HEK293 (cell line): Measurements from ENCODE around the gene PSMC3.

ENCODE experiments used
- BCL6B ChIP-seq: fragments of 450-650 bp; formaldehyde crosslinking; IDR thresholded peaks from 2 replicates; pipeline ENCODE4 v1.5.1; 2017; ENCODE audit warnings: missing biosample characterization, missing genetic modification characterization
- GLIS1 ChIP-seq: fragments of 450-650 bp; formaldehyde crosslinking; IDR thresholded peaks from 2 replicates; pipeline ENCODE4 v1.5.1; 2016; ENCODE audit warnings: missing biosample characterization, missing genetic modification characterization
- GLIS2 ChIP-seq: fragments of 450-650 bp; formaldehyde crosslinking; IDR thresholded peaks from 2 replicates; pipeline ENCODE4 v1.5.1; 2016; ENCODE audit warnings: missing biosample characterization, missing genetic modification characterization
- REST ChIP-seq: fragments of 450-650 bp; formaldehyde crosslinking; IDR thresholded peaks from 2 replicates; pipeline ENCODE4 v1.5.1; 2016; ENCODE audit warnings: missing biosample characterization, missing genetic modification characterization
- SALL2 ChIP-seq: fragments of 450-650 bp; formaldehyde crosslinking; IDR thresholded peaks from 2 replicates; pipeline ENCODE4 v1.5.0; 2017; ENCODE audit warnings: missing biosample characterization, mild to moderate bottlenecking, missing genetic modification characterization, borderline replicate concordance
- YY2 ChIP-seq: fragments of 450-650 bp; formaldehyde crosslinking; IDR thresholded peaks from 2 replicates; pipeline ENCODE4 v1.5.1; 2016; ENCODE audit warnings: missing biosample characterization, missing genetic modification characterization
- ZBTB1 ChIP-seq: fragments of 450-650 bp; formaldehyde crosslinking; IDR thresholded peaks from 2 replicates; pipeline ENCODE4 v1.5.1; 2016; ENCODE audit warnings: missing biosample characterization, missing genetic modification characterization
- ZBTB10 ChIP-seq: fragments of 450-650 bp; formaldehyde crosslinking; IDR thresholded peaks from 2 replicates; pipeline ENCODE4 v1.5.1; 2016; ENCODE audit warnings: missing biosample characterization, missing genetic modification characterization
- ZNF221 ChIP-seq: fragments of 450-650 bp; formaldehyde crosslinking; IDR thresholded peaks from 2 replicates; pipeline ENCODE4 v1.5.1; 2017; ENCODE audit warnings: missing biosample characterization, missing genetic modification characterization, borderline replicate concordance
- ZNF280D ChIP-seq: fragments of 450-650 bp; formaldehyde crosslinking; IDR thresholded peaks from 2 replicates; pipeline ENCODE4 v1.5.1; 2016; ENCODE audit warnings: missing biosample characterization, missing genetic modification characterization
- ZNF366 ChIP-seq: fragments of 450-650 bp; formaldehyde crosslinking; conservative IDR thresholded peaks from 2 replicates; pipeline ENCODE4 v1.5.1; 2016; ENCODE audit warnings: missing biosample characterization, missing genetic modification characterization
- ZNF398 ChIP-seq: fragments of 450-650 bp; formaldehyde crosslinking; IDR thresholded peaks from 2 replicates; pipeline ENCODE4 v1.5.1; 2017; ENCODE audit warnings: missing biosample characterization, missing genetic modification characterization
- ZNF449 ChIP-seq: fragments of 450-650 bp; formaldehyde crosslinking; IDR thresholded peaks from 2 replicates; pipeline ENCODE4 v1.5.1; 2017; ENCODE audit warnings: missing biosample characterization, mild to moderate bottlenecking, missing genetic modification characterization, moderate library complexity
- ZNF488 ChIP-seq: fragments of 450-650 bp; formaldehyde crosslinking; IDR thresholded peaks from 2 replicates; pipeline ENCODE4 v1.5.1; 2016; ENCODE audit warnings: missing biosample characterization, missing genetic modification characterization
- ZNF501 ChIP-seq: fragments of 450-650 bp; formaldehyde crosslinking; IDR thresholded peaks from 2 replicates; pipeline ENCODE4 v1.5.1; 2016; ENCODE audit warnings: missing biosample characterization, missing genetic modification characterization
- ZNF600 ChIP-seq: fragments of 450-650 bp; formaldehyde crosslinking; IDR thresholded peaks from 2 replicates; pipeline ENCODE4 v1.5.1; 2016; ENCODE audit warnings: missing biosample characterization, missing genetic modification characterization
- ZNF624 ChIP-seq: fragments of 450-650 bp; formaldehyde crosslinking; IDR thresholded peaks from 2 replicates; pipeline ENCODE4 v1.5.1; 2017; ENCODE audit warnings: missing biosample characterization, missing genetic modification characterization
- ZNF791 ChIP-seq: fragments of 450-650 bp; formaldehyde crosslinking; IDR thresholded peaks from 2 replicates; pipeline ENCODE4 v1.5.1; 2016; ENCODE audit warnings: missing biosample characterization, missing genetic modification characterization
- ZSCAN4 ChIP-seq: fragments of 450-650 bp; formaldehyde crosslinking; IDR thresholded peaks from 2 replicates; pipeline ENCODE4 v1.5.1; 2017; ENCODE audit warnings: missing biosample characterization, missing genetic modification characterization

Gene PSMC3

GRCh38 chr11:47399860-47400767, 26.1 kb downstream of the PSMC3 start (continued):
- TF ChIP-seq ZNF221 (tag by site-specific recombination) (no peak), ZNF624 (tag by site-specific recombination) (no peak), SALL2 (no peak), ZNF600 (no peak), ZBTB10 (tag by site-specific recombination) (0 out of 2 replicates have a peak, but pooled peaks have one; percentile 57), ZNF791 (tag by site-specific recombination) (no peak), ZNF398 (peak; percentile 79), ZNF449 (tag by site-specific recombination) (no peak), ZNF501 (peak; percentile 26; the same call in 1 of the 2 replicates), ZSCAN4 (tag by site-specific recombination) (no peak), GLIS1 (tag by site-specific recombination) (peak; percentile 89), REST (tag by site-specific recombination) (no peak), ZNF488 (tag by site-specific recombination) (no peak), ZBTB1 (tag by site-specific recombination) (peak; percentile 40; the same call in 1 of the 2 replicates), GLIS2 (tag by site-specific recombination) (peak; percentile 48; the same call in 1 of the 2 replicates), BCL6B (tag by site-specific recombination) (no peak), ZNF280D (no peak), YY2 (tag by site-specific recombination) (no peak), ZNF366 (no peak)
